ENCODE data around the gene MYPOP.
A peak's percentile ranks its signal among the peaks of the same experiment; 100 is the strongest.

Gene MYPOP

GRCh38 chr19:45922281-45922680, 19.9 kb upstream of the MYPOP start:
- peak; percentile 28 for TF ChIP-seq CTCF (IDR thresholded peaks at IDR 0.05; ENCODE audit: low read depth, low read length)
- no peak for DNase-seq (ENCODE audit: low read depth in 2 of 2)

GRCh38 chr19:45920458-45920857, 18.0 kb upstream of the MYPOP start:
- no peak for DNase-seq (ENCODE audit: low read depth in 2 of 2)
- no peak for TF ChIP-seq CTCF (IDR thresholded peaks at IDR 0.05; ENCODE audit: low read depth, low read length)
- no peak overlapping the region for H3K4me3 ChIP-seq (replicated peaks in 1 of 2; ENCODE audit: low read depth in 2 of 2, low read length in 2 of 2)

More at GRCh38 chr19:45922281-45922680, 19.9 kb upstream of the MYPOP start:
- H3K4me3 ChIP-seq (replicated peaks in 1 of 2; ENCODE audit: low read depth in 2 of 2, low read length in 2 of 2) = no peak overlapping the region

- TF ChIP-seq CTCF (IDR thresholded peaks at IDR 0.05; ENCODE audit: low read depth, low read length) = no peak
- no peak overlapping the region for H3K4me3 ChIP-seq (replicated peaks in 1 of 2; ENCODE audit: low read depth in 2 of 2, low read length in 2 of 2)
- no peak for DNase-seq (ENCODE audit: low read depth in 2 of 2)
These were observed 17.3 kb upstream of the MYPOP start for GRCh38 chr19:45919678-45920077.

GRCh38 chr19:45918721-45919120, 16.3 kb upstream of the MYPOP start:
- no peak for DNase-seq (ENCODE audit: low read depth in 2 of 2)
- TF ChIP-seq CTCF (IDR thresholded peaks at IDR 0.05; ENCODE audit: low read depth, low read length) = no peak
- no peak overlapping the region for H3K4me3 ChIP-seq (replicated peaks in 1 of 2; ENCODE audit: low read depth in 2 of 2, low read length in 2 of 2)

- H3K4me3 ChIP-seq (replicated peaks in 1 of 2; ENCODE audit: low read depth in 2 of 2, low read length in 2 of 2) = no peak overlapping the region
- no peak for TF ChIP-seq CTCF (IDR thresholded peaks at IDR 0.05; ENCODE audit: low read depth, low read length)
These were observed 15.1 kb upstream of the MYPOP start for GRCh38 chr19:45917421-45918091.

GRCh38 chr19:45913874-45914830, 11.7 kb upstream of the MYPOP start, which contains the start of gene NANOS2:
Gene NANOS2 (minus strand): TSS chr19:45914778. CDS start chr19:45914693, 85 bp downstream.
- peak; percentile 12 for TF ChIP-seq CTCF (IDR thresholded peaks at IDR 0.05; ENCODE audit: low read depth, low read length)
- DNase-seq (ENCODE audit: low read depth in 2 of 2) = peak; percentile 21 to 25
- no peak within 1 kb of the TSS for H3K4me3 ChIP-seq (replicated peaks in 1 of 2; ENCODE audit: low read depth in 2 of 2, low read length in 2 of 2)

More at GRCh38 chr19:45917421-45918091, 15.1 kb upstream of the MYPOP start:
- DNase-seq (ENCODE audit: low read depth in 2 of 2) = no peak
